T-helper 1 cell treated with Interleukin-12 subunit alpha and Interleukin-12 subunit beta and Interleukin-4 antibody, amounts not matched to agents 30 ng/mL and 1 ng/mL, for 36 hours (primary cell): ENCODE measurements around the gene DCP2. TPM values are rescaled to one million over a fixed set of nuclear protein-coding genes. Genes with fewer than 3 reads are reported as not detected.

Source experiments
- intact Hi-C: fragments of 100-400 bp; cut with micrococcal nuclease; formaldehyde crosslinking; loops from one replicate; pipeline ENCODE4 v1.15.1; 2024
- total RNA-seq: library from RNA; stranded (reverse); gene quantifications from 2 replicates; pipeline ENCODE4 v1.2.3, GENCODE V29; 2022

DCP2 gene
- total RNA-seq, 1 donor from 2014 or later = 99.7 TPM

DNA sequence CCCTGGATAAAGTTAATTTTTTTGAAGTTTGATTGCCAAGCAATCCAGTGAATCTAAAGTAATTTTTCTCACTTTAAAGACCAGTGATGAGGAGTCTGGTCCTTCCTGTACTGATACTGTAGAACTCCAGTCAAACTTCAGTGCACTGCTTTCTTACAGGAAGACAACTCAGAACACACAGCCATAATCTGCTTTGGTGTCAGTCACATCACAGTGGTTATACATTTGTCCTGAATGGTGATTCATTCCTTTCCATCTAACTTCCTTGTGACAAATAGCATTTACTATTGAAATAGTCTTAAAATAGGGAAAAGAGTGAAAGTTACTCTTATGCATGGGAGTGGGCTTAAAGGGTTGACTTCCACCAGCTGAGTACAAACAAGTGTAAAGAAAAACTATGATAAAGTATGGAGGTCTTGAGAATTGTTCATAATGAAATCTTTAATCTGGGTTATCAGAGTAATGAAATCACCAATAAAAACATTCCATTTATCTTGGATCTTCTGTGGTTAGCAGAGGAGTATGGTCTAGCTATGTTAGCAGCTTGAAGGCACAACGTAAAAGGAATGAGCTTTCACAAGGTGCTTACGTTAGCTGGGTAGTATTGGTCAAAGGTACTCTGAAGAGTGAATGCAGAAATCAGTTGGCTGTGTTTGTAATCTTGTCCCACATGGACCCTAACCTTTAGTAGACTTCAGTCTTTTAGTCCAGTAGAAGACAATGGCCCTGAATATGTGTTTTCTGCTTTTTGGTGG, 41.5 kb downstream of the DCP2 start:
- intact Hi-C loops = no loop called here

DNA sequence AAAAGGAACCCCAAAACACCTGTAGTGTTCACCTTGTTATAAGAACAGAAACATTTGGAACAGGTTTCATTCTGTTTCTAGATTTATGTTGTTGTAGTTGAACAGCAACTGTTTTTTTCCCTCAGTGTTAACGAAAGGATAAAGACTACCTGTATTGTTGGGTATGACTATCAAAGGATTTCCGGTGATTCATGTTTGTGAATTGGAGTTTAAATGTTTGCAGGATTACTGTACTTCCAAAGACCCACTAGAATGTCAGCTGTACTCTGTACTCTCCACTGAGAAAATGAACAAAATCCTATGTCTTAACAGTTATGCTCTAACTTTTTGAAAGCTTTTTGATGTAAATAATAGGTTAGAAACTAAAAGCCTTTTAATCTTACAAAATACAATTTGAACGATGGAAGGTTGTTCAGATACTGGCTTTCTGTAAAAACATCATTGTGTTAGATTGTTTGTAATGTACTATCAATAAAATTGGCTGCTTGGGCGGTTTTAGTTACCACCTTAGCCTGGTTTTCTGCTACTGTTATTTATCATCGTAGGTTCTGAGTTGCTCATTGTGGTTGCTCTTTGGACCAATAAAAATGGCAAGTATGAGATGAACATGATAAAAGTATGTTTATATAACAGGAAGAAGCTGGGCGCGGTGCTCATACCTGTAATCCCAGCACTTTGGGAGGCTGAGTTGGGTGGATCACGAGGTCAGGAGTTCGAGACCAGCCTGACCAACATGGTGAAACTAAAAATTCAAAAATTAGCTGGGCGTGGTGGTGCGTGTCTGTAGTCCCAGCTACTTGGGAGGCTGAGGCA, 44.1 kb downstream of the DCP2 start:
- intact Hi-C loops = loop anchor here (1.0 to 2.0 kb wide), 3 partner anchors 98 to 313 kb away; partner anchors contain the start of gene REEP5

DNA sequence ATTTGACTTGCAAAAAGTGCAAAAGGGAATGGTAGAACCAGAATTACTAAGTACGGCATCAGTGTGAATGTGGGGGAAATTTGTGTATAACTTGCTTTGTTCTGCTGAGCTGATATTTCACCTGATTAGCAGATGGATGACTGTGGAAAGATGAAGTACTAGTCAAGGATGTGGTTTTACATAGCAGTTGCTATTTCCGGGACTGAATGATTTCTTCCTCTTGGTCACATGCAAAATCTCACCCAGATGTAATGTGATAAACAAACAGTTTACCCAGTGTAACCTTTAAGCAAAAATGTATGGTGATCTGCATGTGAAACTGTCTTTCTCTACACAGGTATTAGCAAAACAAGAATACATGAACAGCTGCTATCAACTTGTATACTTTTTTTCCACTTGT, 46.1 kb downstream of the DCP2 start:
- intact Hi-C loops = loop anchor here (1.0 to 2.0 kb wide), 6 partner anchors 26 to 491 kb away; partner anchors contain the start of genes DCP2, SRP19 and YTHDC2

DNA sequence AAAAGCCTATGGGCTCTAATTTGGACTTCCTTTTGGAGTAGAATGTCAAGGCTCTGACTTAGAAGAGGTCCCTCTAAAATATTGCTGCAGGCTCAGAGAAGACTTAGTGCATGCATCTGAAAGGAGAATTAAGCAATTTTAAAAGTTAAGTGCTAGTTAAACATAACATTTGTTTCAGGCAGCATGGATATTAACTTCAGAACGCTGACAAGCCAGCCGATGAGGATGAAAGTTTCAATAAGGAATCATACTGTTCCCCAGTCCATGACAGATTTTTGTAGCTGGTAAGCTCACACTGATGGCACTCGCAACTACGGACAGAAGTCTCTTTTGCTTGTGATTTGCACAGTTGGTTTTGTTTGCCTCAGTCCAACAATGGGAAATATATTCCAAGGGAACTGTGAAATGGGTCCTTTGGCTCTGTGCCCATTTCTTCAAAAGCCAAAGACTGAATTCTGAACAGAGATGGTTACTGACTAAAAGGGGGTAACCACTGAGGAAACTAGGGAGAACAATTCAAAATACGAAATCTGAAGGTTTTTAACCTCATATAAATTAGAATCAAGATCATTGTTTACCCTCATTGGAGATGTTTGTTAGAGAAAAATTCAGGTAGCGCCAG, 47.6 kb downstream of the DCP2 start:
- intact Hi-C loops = no loop called here

DNA sequence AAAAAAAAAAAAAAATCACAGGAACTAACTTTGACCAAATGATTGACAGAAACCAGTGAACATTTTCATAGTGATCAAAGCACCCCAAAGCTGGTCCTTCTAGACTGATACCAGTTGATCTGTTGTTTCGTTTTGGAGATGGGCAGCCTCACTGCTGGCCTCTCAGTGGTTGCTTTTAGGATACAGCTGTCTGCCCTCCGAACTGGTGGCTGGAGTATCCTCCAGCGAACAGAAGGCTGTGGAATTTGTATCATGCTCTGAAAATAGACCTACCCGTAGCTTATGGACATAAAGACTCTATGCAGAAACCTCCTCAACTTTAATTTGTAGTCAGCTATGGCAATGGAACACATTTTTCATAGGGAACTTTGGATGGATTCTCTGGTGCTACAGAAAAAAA, 49.0 kb downstream of the DCP2 start:
- intact Hi-C loops = loop anchor here (1.0 kb wide), 1 partner anchor 148 kb away; no protein-coding TSS in a partner anchor

DNA sequence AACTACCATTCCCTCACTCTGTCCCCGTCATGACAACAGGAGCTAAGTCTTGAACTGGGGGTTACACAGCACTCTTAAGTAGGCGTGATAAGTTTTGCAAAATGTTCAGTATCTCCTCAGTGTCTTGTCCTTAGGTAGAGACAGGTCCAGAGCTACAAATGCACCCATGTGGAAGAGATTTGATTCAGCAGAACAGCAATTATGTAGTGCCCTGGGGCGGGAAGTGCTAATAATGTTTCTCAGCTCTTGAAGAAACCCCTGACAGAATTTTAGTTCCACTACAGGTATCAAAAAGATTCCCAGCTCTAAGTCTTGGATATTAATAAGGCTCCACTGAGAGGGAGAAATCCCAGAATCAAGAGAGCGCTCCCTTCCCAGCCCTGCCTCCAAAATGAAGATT, 49.6 kb downstream of the DCP2 start:
- intact Hi-C loops = no loop called here

DNA sequence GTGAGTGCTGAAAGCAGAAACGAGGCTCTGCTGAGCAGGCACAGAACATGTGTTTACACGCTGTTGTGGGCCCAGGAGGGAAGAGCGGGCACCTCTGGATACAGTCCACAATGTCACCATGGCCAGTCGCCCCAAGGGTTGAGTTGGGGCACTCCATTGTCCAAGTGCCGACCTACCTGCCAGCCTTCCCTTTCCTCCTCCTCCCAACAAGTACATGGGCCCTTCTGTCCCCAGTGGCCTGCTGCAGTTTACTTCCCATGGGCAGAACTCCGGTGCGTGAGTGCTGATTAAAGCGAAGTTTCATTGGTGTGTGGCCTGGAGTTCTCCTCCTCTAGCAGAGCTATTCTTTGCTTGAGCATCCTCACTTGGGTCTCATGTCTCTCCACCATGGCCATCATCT, 50.4 kb downstream of the DCP2 start:
- intact Hi-C loops = no loop called here

DNA sequence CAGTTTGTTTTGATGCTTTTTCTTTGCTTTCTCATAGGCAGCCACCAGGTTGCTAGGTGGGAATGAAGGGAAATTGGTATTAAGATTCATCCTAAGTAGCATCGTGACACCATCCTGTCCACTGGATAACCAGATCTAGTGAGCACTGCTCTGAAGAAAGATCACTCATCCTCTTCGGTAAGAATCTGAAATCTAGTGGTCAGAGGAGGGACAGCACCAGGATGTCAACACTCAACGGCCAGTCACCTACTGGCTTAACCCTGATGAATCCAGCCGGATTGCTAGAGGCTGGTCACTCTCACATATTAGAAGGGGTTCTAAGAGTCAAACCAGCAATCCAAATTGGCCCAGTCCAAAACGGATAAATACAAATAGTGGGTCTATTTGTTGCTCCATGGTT, 50.8 kb downstream of the DCP2 start:
- intact Hi-C loops = no loop called here

DNA sequence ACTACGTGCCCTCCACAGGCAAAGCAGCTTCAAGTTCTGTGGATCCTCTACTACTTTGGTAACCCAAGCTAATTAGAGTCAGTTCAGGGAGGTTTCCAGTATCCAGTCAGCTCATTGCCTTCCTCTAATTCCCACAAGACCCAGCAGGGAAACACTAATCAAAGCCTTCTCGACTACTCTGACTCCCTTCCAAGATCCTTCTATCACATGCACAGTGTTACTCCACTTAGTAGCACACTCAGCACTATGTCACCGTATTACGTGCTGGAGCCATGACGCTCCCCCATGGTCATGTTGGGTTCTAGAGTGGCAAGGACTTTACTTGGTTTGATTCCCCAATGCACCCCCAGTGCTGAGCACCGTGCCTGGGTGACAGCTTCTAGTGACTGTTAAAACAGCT, 53.0 kb downstream of the DCP2 start:
- intact Hi-C loops = no loop called here

DNA sequence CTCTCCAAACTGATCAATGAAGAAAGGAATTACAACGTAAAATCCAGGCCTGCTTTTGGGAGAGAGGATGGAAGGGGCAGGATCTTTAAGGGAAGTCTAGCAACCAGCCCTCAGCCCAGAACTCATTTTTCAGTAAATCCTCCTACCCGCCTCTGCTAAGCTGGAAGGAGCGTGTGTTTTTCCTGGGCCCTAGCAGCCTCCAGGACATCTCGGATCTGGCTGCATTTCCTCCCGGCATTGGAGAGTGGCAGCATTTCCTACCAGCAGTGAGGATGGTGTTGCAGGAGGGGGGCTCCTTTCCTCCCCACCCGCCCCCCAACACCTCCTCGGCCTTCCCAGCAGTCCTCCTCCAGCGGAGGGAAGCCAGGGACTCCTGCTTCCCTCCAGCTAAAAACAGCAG, 54.5 kb downstream of the DCP2 start:
- intact Hi-C loops = no loop called here

DNA sequence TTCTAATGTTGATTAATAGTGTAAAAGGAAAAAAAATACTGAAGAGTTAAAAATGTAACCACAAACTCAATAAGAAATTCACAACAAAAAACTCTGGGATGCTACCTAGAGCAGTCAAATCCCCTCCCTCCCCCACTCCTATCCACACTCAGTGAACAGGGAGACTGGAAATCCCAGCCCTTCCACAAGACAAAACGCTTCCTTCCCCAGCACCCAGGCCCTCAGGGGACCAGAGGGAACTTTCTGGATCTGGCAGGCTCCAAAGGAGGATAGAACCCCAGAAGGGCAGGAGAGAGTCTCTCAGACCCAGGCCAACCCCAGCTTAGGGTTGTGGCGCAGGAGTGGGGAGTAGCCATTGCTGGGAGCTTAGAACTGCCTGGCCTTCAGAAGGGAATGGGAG, 55.0 kb downstream of the DCP2 start:
- intact Hi-C loops = no loop called here

DNA sequence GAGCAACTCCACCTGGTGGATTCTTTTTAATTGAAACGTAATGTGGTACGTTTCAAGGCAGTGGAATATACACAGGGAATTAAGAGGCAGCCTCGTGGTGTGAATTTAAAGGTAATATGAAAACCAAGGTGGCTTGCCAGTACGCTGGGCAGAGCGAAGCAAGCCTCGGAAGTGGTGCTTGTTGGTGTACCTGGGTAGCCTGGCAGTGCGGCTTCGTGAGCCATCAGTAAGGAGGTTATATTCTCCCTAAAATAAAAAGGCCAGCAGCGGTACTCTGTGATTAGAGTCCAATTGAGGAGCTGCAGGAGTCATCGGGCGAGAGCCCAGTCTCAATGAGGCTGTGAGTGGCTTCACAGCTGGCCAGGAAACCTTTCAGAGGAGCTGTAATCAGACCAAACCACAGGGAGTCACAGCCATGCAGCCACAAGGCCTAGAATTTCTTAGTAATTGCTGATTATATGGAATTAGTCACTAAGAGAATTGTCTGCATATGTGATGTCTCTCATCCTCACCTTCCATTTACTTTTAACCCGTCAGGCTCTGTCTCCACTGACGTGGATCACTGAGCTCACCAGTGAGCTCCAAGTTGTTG, 57.7 kb downstream of the DCP2 start:
- intact Hi-C loops = no loop called here

DNA sequence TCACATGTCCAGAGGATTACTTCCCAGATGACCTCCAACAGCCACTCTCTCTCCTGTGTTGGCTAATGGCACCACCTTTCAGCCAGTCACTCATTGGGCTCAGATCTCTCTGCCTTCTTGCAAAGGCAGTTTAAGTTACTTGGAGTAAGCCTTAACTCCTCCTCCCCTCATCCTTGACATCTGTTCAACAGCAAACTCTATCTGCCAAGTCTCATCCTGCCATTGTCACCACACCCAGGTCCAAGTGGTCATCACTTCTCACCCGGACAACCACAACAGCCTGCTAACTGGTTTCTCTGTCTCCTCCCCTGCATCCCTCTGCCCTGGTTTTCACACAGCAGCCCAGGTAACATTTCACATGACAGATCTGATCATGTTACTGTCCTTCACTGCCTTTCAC, 58.5 kb downstream of the DCP2 start:
- intact Hi-C loops = no loop called here

DNA sequence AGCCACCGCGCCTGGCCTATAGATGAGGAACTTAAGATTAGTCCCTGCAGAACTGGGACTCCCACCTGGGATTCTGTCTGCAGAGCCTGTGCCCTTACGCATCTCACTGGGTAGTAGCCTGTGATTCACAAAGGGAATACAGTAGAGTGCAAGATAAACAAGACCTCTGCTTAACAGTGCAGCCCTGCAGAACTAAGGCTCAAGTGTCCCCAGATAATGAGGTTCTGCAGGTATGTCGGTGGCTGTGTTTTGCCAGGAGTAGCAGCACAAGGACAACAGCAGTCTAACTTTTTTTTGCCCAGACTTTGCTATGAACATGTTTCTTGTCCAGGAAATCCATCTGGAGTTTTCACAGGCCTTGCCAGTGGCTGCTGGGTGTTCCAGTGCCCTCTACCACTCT, 59.7 kb downstream of the DCP2 start:
- intact Hi-C loops = no loop called here

DNA sequence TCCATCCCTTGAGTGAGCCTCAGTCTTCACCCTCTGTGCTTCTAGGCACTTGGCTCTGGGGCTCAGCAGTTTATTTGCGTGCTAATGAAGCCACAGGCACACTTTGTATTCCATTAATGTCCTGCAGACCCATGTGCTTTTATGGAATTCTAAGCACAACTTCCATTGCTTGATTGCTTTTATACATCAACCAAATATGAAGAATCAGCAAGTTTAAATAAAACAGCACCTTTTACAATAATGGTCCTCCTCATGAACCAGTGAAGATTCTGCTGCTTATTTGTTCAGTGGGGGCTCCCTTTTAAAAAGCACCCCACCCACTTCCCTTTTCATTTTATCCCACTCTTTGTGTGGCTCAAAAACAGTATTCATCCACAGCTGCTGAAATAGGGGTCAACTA, 60.2 kb downstream of the DCP2 start:
- intact Hi-C loops = no loop called here

DNA sequence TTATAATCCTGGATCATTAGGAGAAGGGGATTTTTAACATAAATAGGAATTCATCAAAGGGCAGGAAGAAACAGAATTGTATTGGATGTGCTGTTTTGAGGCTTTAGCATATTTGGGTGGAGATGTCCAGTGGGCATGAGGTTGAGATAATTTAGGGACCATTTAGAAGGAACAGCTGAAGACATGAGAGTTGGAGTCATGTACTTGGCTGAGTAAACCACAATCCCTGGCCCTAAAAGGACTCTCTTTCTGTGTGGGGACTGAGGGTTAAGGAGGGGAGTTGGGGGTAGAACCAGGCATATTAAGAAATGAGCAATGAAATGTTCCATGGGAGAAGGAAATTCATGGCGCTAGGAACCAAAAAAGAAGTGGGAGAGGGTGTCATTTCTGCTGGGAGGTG, 61.5 kb downstream of the DCP2 start:
- intact Hi-C loops = no loop called here

DNA sequence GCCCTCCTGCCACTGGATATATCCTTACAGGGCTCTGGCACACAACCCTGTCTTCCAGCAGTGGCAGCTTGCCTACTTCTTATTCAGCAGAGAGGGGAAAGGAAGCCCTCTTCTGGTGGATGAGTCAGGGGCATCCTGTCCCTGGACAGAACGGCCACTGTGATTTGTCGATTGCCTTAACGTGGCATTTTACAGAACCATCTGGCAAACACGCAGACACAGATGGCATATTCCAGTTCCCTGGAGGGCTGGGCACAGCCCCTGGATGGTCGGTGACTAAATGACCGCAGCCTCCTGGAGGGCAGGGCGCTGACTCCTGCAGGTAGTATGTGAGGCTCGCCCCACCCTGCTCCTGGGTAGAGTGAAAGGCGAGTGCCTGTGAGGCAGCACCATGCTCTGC, 62.1 kb downstream of the DCP2 start:
- intact Hi-C loops = no loop called here

DNA sequence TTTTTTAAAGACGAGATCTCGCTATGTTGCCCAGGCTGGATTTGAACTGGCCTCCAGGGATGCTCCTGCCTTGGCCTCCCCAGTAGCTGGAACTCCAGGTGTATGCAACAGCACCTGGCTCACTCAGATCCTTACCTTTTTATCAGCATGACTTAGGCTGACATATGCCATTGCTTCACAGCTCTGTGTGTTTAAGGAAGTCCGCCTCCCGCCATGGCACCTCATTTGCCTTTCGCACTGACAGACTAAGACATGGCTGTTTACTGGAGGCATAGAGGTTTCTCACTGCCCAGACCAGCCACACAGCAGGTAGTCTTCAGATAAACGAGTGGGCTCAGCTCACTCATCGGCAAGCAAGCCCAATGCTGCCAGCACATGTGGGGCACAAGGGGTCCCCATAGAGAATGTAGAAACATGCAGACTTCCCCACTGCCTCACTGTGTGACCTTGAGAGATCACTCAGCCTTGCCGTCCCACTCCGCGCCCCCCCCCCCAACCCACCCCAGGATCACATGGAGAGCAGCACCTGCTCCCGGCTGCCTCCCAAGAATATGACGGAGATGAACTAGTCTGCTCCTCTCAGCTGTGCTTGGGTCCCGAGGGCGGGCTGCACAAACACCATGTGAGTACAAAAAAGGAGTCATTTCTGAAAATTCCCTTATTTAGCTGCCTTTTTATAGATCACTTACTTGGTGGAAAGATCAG, 62.8 kb downstream of the DCP2 start:
- intact Hi-C loops = no loop called here

DNA sequence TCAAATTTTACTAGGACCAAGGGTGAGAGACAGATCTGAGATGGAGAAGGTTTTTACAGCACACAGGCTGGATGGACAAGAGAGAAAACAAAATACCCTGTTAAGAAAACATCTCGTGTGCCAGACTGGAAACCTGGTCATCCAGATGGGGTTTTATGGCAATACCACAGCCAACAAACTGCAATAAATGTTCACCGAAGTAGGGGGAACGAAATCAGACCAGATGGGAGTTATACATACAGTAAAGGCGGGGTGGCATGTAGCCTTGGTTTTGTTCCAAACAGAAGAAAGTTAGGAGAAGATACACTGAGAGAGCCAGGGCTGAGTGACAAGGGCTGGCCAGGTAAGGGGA, 63.3 kb downstream of the DCP2 start:
- intact Hi-C loops = no loop called here

DNA sequence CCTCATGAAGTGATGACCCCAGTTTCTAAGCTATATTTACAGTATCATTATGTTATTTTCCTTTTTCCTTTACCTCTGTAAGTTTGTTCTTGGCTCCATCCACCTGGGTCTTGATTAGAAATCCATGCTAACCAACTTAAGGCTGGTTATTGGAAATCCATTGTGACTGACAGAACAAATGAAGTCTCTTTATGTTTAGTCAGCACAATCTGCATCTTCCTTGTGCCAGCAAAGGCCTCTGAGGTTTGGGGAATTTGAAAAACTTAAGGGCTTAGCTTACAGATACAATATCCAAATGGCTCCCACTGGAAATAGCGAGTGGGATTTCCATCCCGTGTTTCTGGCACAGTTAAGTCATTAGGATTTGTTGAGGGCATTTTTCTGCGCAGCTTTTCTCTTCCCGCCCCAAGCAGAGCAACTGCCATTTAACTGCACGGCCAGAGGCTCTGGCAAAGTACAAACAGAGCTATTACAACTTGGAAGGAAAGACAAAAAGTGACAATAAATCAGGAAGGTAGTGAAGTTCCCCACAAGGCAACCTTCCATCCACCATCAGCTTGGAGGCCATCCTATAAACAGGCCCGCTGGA, 64.2 kb downstream of the DCP2 start:
- intact Hi-C loops = loop anchor here (1.0 kb wide), 1 partner anchor 45 kb away; no protein-coding TSS in a partner anchor
